Measurements from ENCODE around the gene HCRTR1.

The HCRTR1 gene

DNA sequence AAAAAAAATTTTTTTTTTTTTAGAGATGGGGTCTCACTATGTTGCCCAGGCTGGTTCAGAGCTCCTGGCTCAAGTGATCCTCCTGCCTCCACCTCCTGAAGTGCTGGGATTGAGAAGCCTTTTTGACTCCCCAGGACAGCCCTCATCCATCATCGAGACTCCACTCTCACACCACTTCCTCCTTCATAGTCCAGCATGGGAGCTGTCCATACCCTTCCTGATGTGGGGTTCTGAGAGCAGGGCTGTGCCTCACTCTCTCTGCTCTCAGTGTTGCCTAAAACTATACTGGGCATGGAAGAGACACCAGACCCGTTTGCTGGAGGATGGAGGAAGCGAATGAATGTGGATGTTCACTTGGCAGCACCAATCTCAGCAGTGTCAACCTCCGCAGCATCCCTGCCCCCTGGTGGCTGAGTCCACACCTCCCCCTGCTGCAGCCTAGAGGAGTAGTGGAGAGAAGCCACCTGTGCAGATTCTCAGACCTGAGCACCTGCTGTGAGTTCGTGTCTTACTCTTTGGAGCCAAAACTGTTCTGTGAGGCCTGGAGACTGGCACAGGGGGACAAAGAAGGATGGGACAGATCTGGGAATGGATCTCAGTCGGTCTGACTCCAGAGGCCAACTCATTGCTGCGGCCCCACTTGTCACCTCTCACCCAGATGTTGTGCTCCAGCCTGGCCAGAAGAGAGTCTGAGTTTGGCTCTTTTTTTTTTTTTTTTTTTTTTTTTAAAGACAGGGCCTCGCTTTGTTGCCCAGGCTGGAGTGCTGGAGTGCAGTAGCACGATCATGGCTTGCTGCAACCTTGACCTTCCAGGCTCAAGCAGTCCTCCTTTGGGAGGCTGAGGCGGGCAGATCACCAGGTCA, 23.5 kb upstream of the HCRTR1 start (continued):
- no peak for TF ChIP-seq ZBTB48 (tag by site-specific recombination; IDR thresholded peaks at IDR 0.05)
- peak; percentile 94 for TF ChIP-seq FEZF1 (tag by site-specific recombination; IDR thresholded peaks at IDR 0.05)
- peak; percentile 46 for TF ChIP-seq ZNF366 (tag by site-specific recombination; conservative IDR thresholded peaks at IDR 0.05)
- TF ChIP-seq ZNF660 (tag by site-specific recombination; IDR thresholded peaks at IDR 0.05) = no peak
- TF ChIP-seq ZNF2 (tag by site-specific recombination; IDR thresholded peaks at IDR 0.05) = peak; percentile 95
- TF ChIP-seq GFI1B (tag by site-specific recombination; IDR thresholded peaks at IDR 0.05) = peak; percentile 78
- TF ChIP-seq ATF2 (tag by site-specific recombination; IDR thresholded peaks at IDR 0.05; ENCODE audit: low read depth) = no peak
- 0 out of 2 replicates have a peak, but pooled peaks have one; percentile 24 for TF ChIP-seq ZNF600 (tag by site-specific recombination; IDR thresholded peaks at IDR 0.05)
- no peak for TF ChIP-seq ZNF211 (tag by site-specific recombination; IDR thresholded peaks at IDR 0.05; ENCODE audit: low read depth)
- no peak for TF ChIP-seq KLF8 (tag by site-specific recombination; IDR thresholded peaks at IDR 0.05)
- TF ChIP-seq HIC1 (tag by site-specific recombination; IDR thresholded peaks at IDR 0.05) = no peak
- TF ChIP-seq GLIS1 (tag by site-specific recombination; IDR thresholded peaks at IDR 0.05) = no peak
- TF ChIP-seq ZNF121 (tag by site-specific recombination; IDR thresholded peaks at IDR 0.05) = peak; percentile 69
- 0 out of 2 replicates have a peak, but pooled peaks have one; percentile 32 for TF ChIP-seq KLF16 (tag by site-specific recombination; IDR thresholded peaks at IDR 0.05)
- TF ChIP-seq ZBTB17 (tag by site-specific recombination; IDR thresholded peaks at IDR 0.05) = peak; percentile 60; the same call in 1 of the 2 replicates
- peak; percentile 24; the same call in 1 of the 2 replicates for TF ChIP-seq SCRT1 (tag by site-specific recombination; IDR thresholded peaks at IDR 0.05; ENCODE audit: borderline replicate concordance)
- TF ChIP-seq ZEB2 (tag by site-specific recombination; IDR thresholded peaks at IDR 0.05) = no peak
- TF ChIP-seq ZNF654 (tag by site-specific recombination; IDR thresholded peaks at IDR 0.05; ENCODE audit: low read depth) = peak; percentile 56

- no peaks in the 10 kb centered on the region for H3K36me3 ChIP-seq (ENCODE audit: control insufficient read depth in 2 of 2, insufficient read depth in 1 of 2, low read length in 2 of 2)
- H3K4me1 ChIP-seq (ENCODE audit: control insufficient read depth, insufficient read depth, low read length) = no peaks in the 10 kb centered on the region
- POLR2A ChIA-PET = no interaction called here
- H3K4me3 ChIP-seq (ENCODE audit: low read depth, low read length) = no peak overlapping the region
- no peak overlapping the region for H3K27ac ChIP-seq (ENCODE audit: extremely low read depth, low read depth, low read length)
- CTCF ChIA-PET = interaction anchor here (0.6 to 9.6 kb wide), 6 partner anchors 11 to 71 kb away, joined by 3 to 120 read pairs (median 4); no protein-coding TSS in a partner anchor
- no peaks in the 10 kb centered on the region for H3K9me3 ChIP-seq (ENCODE audit: control insufficient read depth, insufficient read depth, low read depth, low read length)
- no peak for TF ChIP-seq ZNF239 (tag by site-specific recombination; IDR thresholded peaks at IDR 0.05)
Measured at GRCh38 chr1:31595836-31596736, 21.4 kb upstream of the HCRTR1 start.

All from HEK293 (cell line).